ENCODE measurements around the gene STRIP1. TPM values are rescaled to one million over a fixed set of nuclear protein-coding genes. Genes with fewer than 3 reads are reported as not detected.

STRIP1 gene
- total and polyA plus RNA-seq, 10 donors: 11.8 to 98.7 (median 59.3) TPM

GRCh38 chr1:110012100-110012780 is 22.2 kb upstream of the STRIP1 start:
- 69 to 78% (median 72%) methylated on average over 6 of the region's 6 CpGs for WGBS, 5 donors
- H3K36me3 ChIP-seq: peaks cover 5 to 87% (median 64%) of the 10 kb centered on the region in 6 donors

GRCh38 chr1:110017792-110018191 is 16.6 kb upstream of the STRIP1 start:
- no peak for DNase-seq
- Histone ChIP-seq H3K9me3 (no peaks in the 10 kb centered on the region), H3K4me3 (no peak overlapping the region), H3K27ac (no peak overlapping the region), H3K4me1 (peaks cover 0 to 2% (median 0%) of the 10 kb centered on the region in 6 donors), H3K36me3 (peaks cover 9 to 100% (median 91%) of the 10 kb centered on the region in 6 donors), H3K27me3 (replicated peaks in 1 of 7) (no peaks in the 10 kb centered on the region)
- intact Hi-C loops (cut with DNase I; ENCODE audit: low total_unique reads): no loop called here
- 95 to 100% (median 97%) methylated on average over 3 of the region's 3 CpGs for WGBS, 5 donors
- TF ChIP-seq POLR2A (IDR thresholded peaks at IDR 0.05) (no peak), CTCF (IDR thresholded peaks at IDR 0.05 in 8 of 11, conservative IDR thresholded peaks at IDR 0.05 in 3 of 11) (no peak), POLR2AphosphoS5 (IDR thresholded peaks at IDR 0.05) (no peak)

More at GRCh38 chr1:110012100-110012780, 22.2 kb upstream of the STRIP1 start:
- peak overlapping the region; percentile 0 to 82 (median 72) for H3K27ac ChIP-seq
- peak overlapping the region in 1 of 8 donors; percentile 13 for H3K4me3 ChIP-seq
- no peak for TF ChIP-seq POLR2A (IDR thresholded peaks at IDR 0.05)
- TF ChIP-seq POLR2AphosphoS5 (IDR thresholded peaks at IDR 0.05): peak in 1 of 3 donors; percentile 26
- peak in 1 of 11 experiments; percentile 0 for TF ChIP-seq CTCF (IDR thresholded peaks at IDR 0.05 in 8 of 11, conservative IDR thresholded peaks at IDR 0.05 in 3 of 11)
- H3K27me3 ChIP-seq (replicated peaks in 1 of 7): no peaks in the 10 kb centered on the region
- H3K4me1 ChIP-seq: peaks cover 0 to 30% (median 16%) of the 10 kb centered on the region in 6 donors
- DNase-seq: no peak
- intact Hi-C loops (cut with DNase I; ENCODE audit: low total_unique reads): no loop called here
- no peaks in the 10 kb centered on the region for H3K9me3 ChIP-seq

- WGBS, 5 donors: 95 to 98% (median 97%) methylated on average over 9 of the region's 9 CpGs
- TF ChIP-seq POLR2AphosphoS5 (IDR thresholded peaks at IDR 0.05): no peak
- no peak for TF ChIP-seq POLR2A (IDR thresholded peaks at IDR 0.05)
These were observed 16.0 kb upstream of the STRIP1 start for GRCh38 chr1:110018396-110018795.

GRCh38 chr1:110019770-110020169 is 14.7 kb upstream of the STRIP1 start:
- DNase-seq: no peak
- TF ChIP-seq POLR2AphosphoS5 (IDR thresholded peaks at IDR 0.05): no peak
- TF ChIP-seq POLR2A (IDR thresholded peaks at IDR 0.05): no peak
- no peak for TF ChIP-seq CTCF (IDR thresholded peaks at IDR 0.05 in 8 of 11, conservative IDR thresholded peaks at IDR 0.05 in 3 of 11)
- no peak overlapping the region for H3K27ac ChIP-seq
- no peak overlapping the region for H3K4me3 ChIP-seq
- peaks cover 11 to 100% (median 87%) of the 10 kb centered on the region in 6 donors for H3K36me3 ChIP-seq
- intact Hi-C loops (cut with DNase I; ENCODE audit: low total_unique reads): no loop called here
- no peaks in the 10 kb centered on the region for H3K9me3 ChIP-seq
- peaks cover 0 to 5% (median 0%) of the 10 kb centered on the region in 6 donors for H3K4me1 ChIP-seq
- no peaks in the 10 kb centered on the region for H3K27me3 ChIP-seq (replicated peaks in 1 of 7)
- WGBS, 5 donors: 91 to 97% (median 95%) methylated on average over 1 of the region's 1 CpG

More at GRCh38 chr1:110018396-110018795, 16.0 kb upstream of the STRIP1 start:
- DNase-seq: no peak
- H3K4me1 ChIP-seq: no peaks in the 10 kb centered on the region
- H3K9me3 ChIP-seq: no peaks in the 10 kb centered on the region
- H3K27me3 ChIP-seq (replicated peaks in 1 of 7): no peaks in the 10 kb centered on the region
- peaks cover 11 to 100% (median 92%) of the 10 kb centered on the region in 6 donors for H3K36me3 ChIP-seq
- intact Hi-C loops (cut with DNase I; ENCODE audit: low total_unique reads): no loop called here
- no peak overlapping the region for H3K4me3 ChIP-seq
- H3K27ac ChIP-seq: no peak overlapping the region
